HL-60 (cell line): ENCODE measurements around the gene ZBTB7C.

Experiments used
- DNase-seq, 2 experiments: peaks; one replicate each; pipeline ENCODE4 v3.0.0-alpha.2; 2010 to 2020; ENCODE audit warnings: low read depth in 1 of 2, low spot score in 1 of 2
- H3K27ac ChIP-seq: fragments of 250-450 bp; sonication (Bioruptor Pico); replicated peaks from 2 replicates; pipeline ENCODE4 v1.5.1; 2020; ENCODE audit warnings: mild to moderate bottlenecking, moderate library complexity
- H3K27me3 ChIP-seq: fragments of 250-450 bp; sonication (Bioruptor Pico); 2 replicates; pipeline ENCODE4 v1.5.1; 2021; ENCODE audit warnings: mild to moderate bottlenecking, moderate library complexity; ENCODE audit not compliant: insufficient read depth, poor library complexity, severe bottlenecking
- H3K4me3 ChIP-seq: replicated peaks from 2 replicates; pipeline ENCODE4 v1.5.1; 2011; ENCODE audit warnings: mild to moderate bottlenecking, control low read depth, low read length; ENCODE audit not compliant: insufficient read depth
- CTCF ChIP-seq: IDR thresholded peaks from one replicate; pipeline ENCODE4 v1.5.1; 2011; ENCODE audit warnings: low read length, control low read depth, inconsistent platforms; ENCODE audit not compliant: insufficient read depth
- GABPA ChIP-seq: IDR thresholded peaks from 2 replicates; pipeline ENCODE4 v1.6.1; 2012; ENCODE audit warnings: low read depth
- POLR2AphosphoS5 ChIP-seq: IDR thresholded peaks from 2 replicates; pipeline ENCODE4 v1.6.1; 2012; ENCODE audit warnings: low read depth
- REST ChIP-seq: IDR thresholded peaks from 2 replicates; pipeline ENCODE4 v1.6.1; 2012; ENCODE audit warnings: low read depth; ENCODE audit not compliant: insufficient replicate concordance
- SPI1 ChIP-seq: IDR thresholded peaks from 2 replicates; pipeline ENCODE4 v1.6.1; 2012; ENCODE audit warnings: low read depth, mild to moderate bottlenecking, borderline replicate concordance

Gene ZBTB7C

GRCh38 chr18:48222118-48222517, 187.1 kb downstream of the ZBTB7C start:
- DNase-seq: peak; percentile 58 to 87
- no peaks in the 10 kb centered on the region for H3K27me3 ChIP-seq
- no peak overlapping the region for H3K27ac ChIP-seq
- no peak overlapping the region for H3K4me3 ChIP-seq
- TF ChIP-seq GABPA: no peak
- TF ChIP-seq CTCF: no peak
- TF ChIP-seq REST: no peak
- no peak for TF ChIP-seq SPI1
- TF ChIP-seq POLR2AphosphoS5: peak; percentile 88

- Histone ChIP-seq H3K27me3 (no peaks in the 10 kb centered on the region), H3K4me3 (no peak overlapping the region), H3K27ac (no peak overlapping the region)
- DNase-seq: no peak
- TF ChIP-seq CTCF (no peak), POLR2AphosphoS5 (no peak), GABPA (no peak), REST (no peak), SPI1 (no peak)
These were observed 189.2 kb downstream of the ZBTB7C start for GRCh38 chr18:48219810-48220499.

- Histone ChIP-seq H3K4me3 (no peak overlapping the region), H3K27ac (no peak overlapping the region), H3K27me3 (no peaks in the 10 kb centered on the region)
- no peak for DNase-seq
- TF ChIP-seq GABPA: no peak
- TF ChIP-seq SPI1: no peak
- no peak for TF ChIP-seq CTCF
- no peak for TF ChIP-seq POLR2AphosphoS5
These were observed 190.0 kb downstream of the ZBTB7C start for GRCh38 chr18:48219037-48219809.
